Activated CD8-positive, alpha-beta T cell treated with anti-CD3 and anti-CD28 coated beads for 36 hours (primary cell): Measurements from ENCODE around the gene TCF7. TPM values are rescaled to one million over a fixed set of nuclear protein-coding genes. Genes with fewer than 3 reads are reported as not detected.
A peak's percentile ranks its signal among the peaks of the same experiment; 100 is the strongest.

Experiments
- ATAC-seq: fragments of 200-7000 bp; cut with Tn5 transposase; one replicate; pipeline ENCODE4 v1.10.0; 2021; ENCODE audit warnings: mild to moderate bottlenecking, moderate library complexity
- CTCF ChIA-PET: fragments of 350-600 bp; sonication (Branson Sonifier 250); formaldehyde crosslinking; loops from one replicate; lab custom pipeline; 2021; ENCODE audit warnings: antibody characterized with exemption; lab: Charles Lee
- POLR2A ChIA-PET: fragments of 350-600 bp; sonication (Branson Sonifier 250); formaldehyde crosslinking; loops from one replicate; lab custom pipeline; 2021; ENCODE audit warnings: antibody characterized with exemption; lab: Charles Lee
- DNase-seq: peaks from one replicate; pipeline ENCODE4 v3.0.0-alpha.2; 2020
- H3K27ac Mint-ChIP-seq: one replicate; pipeline ENCODE4 v1.8.0; 2021; ENCODE audit warnings: mild to moderate bottlenecking, mixed read lengths
- H3K27me3 Mint-ChIP-seq: one replicate; pipeline ENCODE4 v1.8.0; 2021; ENCODE audit warnings: mixed read lengths
- H3K36me3 Mint-ChIP-seq: one replicate; pipeline ENCODE4 v1.8.0; 2021; ENCODE audit warnings: low read depth, mixed read lengths
- H3K4me1 Mint-ChIP-seq: one replicate; pipeline ENCODE4 v1.8.0; 2021; ENCODE audit warnings: low read depth, mixed read lengths
- H3K4me3 Mint-ChIP-seq: one replicate; pipeline ENCODE4 v1.8.0; 2021; ENCODE audit warnings: mild to moderate bottlenecking, moderate library complexity, mixed read lengths
- H3K9me3 Mint-ChIP-seq: one replicate; pipeline ENCODE4 v1.8.0; 2021; ENCODE audit warnings: mixed read lengths
- CTCF ChIP-seq: fragments of 200-600 bp; IDR thresholded peaks from one replicate; pipeline ENCODE4 v1.8.0; 2022; ENCODE audit warnings: antibody characterized with exemption, mild to moderate bottlenecking
- intact Hi-C: fragments of 100-400 bp; cut with micrococcal nuclease; formaldehyde crosslinking; loops from one replicate; pipeline ENCODE4 v1.10.0; 2022
- total RNA-seq, 2 experiments: library from RNA; stranded (reverse); gene quantifications; one replicate each; pipeline ENCODE4 v1.2.3, GENCODE V29; 2021

Gene TCF7
- total RNA-seq, 2 experiments from 2014 or later, result 47.4 to 50.3 TPM

DNA sequence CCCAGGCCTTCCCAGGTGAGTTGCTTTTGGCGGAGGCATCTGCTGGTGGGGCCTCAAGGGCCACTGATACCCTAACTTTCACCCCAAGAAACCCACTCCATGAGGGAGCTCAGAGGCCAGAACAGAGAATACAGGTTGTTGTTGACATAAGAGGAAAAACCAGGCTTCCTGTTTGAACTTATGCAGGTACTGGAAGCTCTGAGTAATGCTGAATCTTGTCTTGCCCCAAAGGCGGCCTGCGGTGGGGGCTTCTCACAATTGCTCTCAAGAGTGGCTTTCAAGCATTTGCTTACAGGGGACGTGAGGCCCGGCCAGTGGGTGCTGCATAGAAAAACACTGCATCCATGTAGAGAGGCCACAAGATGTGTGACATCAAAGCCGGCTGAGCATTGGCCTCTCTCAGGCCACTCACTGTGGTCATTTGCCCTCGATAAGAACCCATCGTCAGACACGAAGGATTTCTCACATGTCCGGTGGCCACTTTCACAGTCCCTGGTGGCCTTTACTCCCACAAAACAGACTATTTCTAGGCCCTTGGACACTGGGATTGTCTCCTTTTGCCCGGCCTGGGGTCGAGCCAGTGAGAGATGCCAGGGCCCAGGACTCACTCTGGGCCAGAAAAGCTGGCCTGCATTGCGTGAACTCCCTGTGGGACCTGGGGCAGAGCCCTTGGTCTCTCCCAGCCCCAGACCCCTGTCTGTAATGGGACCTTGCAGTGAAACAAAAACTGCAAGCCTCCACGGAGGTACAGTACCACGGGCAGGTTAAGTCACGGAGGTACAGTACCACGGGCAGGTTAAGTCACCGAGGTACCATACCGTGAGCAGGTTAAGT is 34.5 kb upstream of the TCF7 start:
- ATAC-seq (peak; percentile 82), DNase-seq (peak; percentile 95)
- TF ChIP-seq CTCF, result no peak
- Mint-ChIP-seq H3K27ac (peak overlapping the region; percentile 93), H3K4me3 (peak overlapping the region; percentile 4), H3K27me3 (no peaks in the 10 kb centered on the region), H3K4me1 (peaks cover 64% of the 10 kb centered on the region), H3K9me3 (no peaks in the 10 kb centered on the region), H3K36me3 (no peaks in the 10 kb centered on the region)
- ChIA-PET POLR2A (interaction anchor here (0.7 to 2.1 kb wide), 4 partner anchors 9 to 33 kb away, joined by 3 to 14 read pairs (median 4); no protein-coding TSS in a partner anchor), CTCF (interaction anchor here (1.6 to 2.1 kb wide), 2 partner anchors 38 to 40 kb away, joined by 5 to 11 read pairs; no protein-coding TSS in a partner anchor)
- intact Hi-C loops, result no loop called here

- no peaks in the 10 kb centered on the region for H3K36me3 Mint-ChIP-seq
- no peak overlapping the region for H3K27ac Mint-ChIP-seq
- ATAC-seq (no peak), DNase-seq (no peak)
- ChIA-PET CTCF (interaction anchor here (1.2 to 4.5 kb wide), 2 partner anchors 9 to 58 kb away, joined by 4 to 27 read pairs; no protein-coding TSS in a partner anchor), POLR2A (interaction anchor here (0.5 to 1.6 kb wide), 8 partner anchors 9 to 144 kb away, joined by 3 to 4 read pairs (median 3); no protein-coding TSS in a partner anchor)
- H3K4me1 Mint-ChIP-seq, result peaks cover 71% of the 10 kb centered on the region
- intact Hi-C loops, result no loop called here
- H3K27me3 Mint-ChIP-seq, result no peaks in the 10 kb centered on the region
- H3K9me3 Mint-ChIP-seq, result no peaks in the 10 kb centered on the region
- TF ChIP-seq CTCF, result no peak
- no peak overlapping the region for H3K4me3 Mint-ChIP-seq
Observed at GRCh38 chr5:134082264-134082992, 32.1 kb upstream of the TCF7 start.

DNA sequence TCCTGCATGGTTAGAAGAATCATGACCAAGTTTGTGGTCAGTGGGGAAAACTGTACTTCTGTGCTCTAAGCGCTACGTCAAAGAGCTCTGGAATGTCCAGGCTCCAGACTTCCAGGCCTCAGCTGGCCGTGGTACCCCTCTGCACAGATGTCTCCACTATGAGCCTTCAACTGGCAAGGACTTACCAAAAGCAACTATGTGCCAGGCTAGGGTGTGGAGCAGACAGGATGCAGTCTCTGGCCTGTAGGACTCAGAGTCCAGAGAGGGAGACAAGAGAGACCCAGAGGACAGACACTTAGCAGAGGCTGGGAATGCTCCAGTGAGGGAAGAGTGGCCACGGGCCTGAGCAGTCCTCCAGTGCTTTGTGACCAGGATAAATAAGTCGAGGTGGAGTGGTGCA is 31.0 kb upstream of the TCF7 start:
- Mint-ChIP-seq H3K36me3 (no peaks in the 10 kb centered on the region), H3K27me3 (no peaks in the 10 kb centered on the region), H3K9me3 (no peaks in the 10 kb centered on the region), H3K27ac (no peak overlapping the region), H3K4me3 (no peak overlapping the region), H3K4me1 (peaks cover 69% of the 10 kb centered on the region)
- TF ChIP-seq CTCF, result no peak
- CTCF ChIA-PET, result interaction anchor here (0.9 to 4.5 kb wide), 3 partner anchors 8 to 57 kb away, joined by 3 to 27 read pairs (median 4); no protein-coding TSS in a partner anchor
- ATAC-seq (no peak), DNase-seq (no peak)
- POLR2A ChIA-PET, result interaction anchor here (0.7 to 3.7 kb wide), 4 partner anchors 16 to 51 kb away, joined by 3 to 20 read pairs (median 4); no protein-coding TSS in a partner anchor
- intact Hi-C loops, result no loop called here

GRCh38 chr5:134084022-134084565 is 30.4 kb upstream of the TCF7 start:
- peaks cover 72% of the 10 kb centered on the region for H3K4me1 Mint-ChIP-seq
- DNase-seq (no peak), ATAC-seq (no peak)
- POLR2A ChIA-PET, result interaction anchor here (1.1 to 3.7 kb wide), 4 partner anchors 15 to 50 kb away, joined by 3 to 20 read pairs (median 4); no protein-coding TSS in a partner anchor
- no peaks in the 10 kb centered on the region for H3K9me3 Mint-ChIP-seq
- H3K36me3 Mint-ChIP-seq, result no peaks in the 10 kb centered on the region
- CTCF ChIA-PET, result interaction anchor here (1.6 to 4.5 kb wide), 2 partner anchors 30 to 57 kb away, joined by 4 to 27 read pairs; no protein-coding TSS in a partner anchor
- no peak overlapping the region for H3K27ac Mint-ChIP-seq
- H3K27me3 Mint-ChIP-seq, result no peaks in the 10 kb centered on the region
- intact Hi-C loops, result no loop called here
- TF ChIP-seq CTCF, result no peak
- H3K4me3 Mint-ChIP-seq, result no peak overlapping the region
